ENCODE data around the gene ACAA2. TPM values are rescaled to one million over a fixed set of nuclear protein-coding genes. Genes with fewer than 3 reads are reported as not detected.

ACAA2 gene
- total and polyA plus RNA-seq, 2 experiments from 2014 or later, result 91.1 to 126 TPM

GRCh38 chr18:49768051-49768391, 45.3 kb downstream of the ACAA2 start (continued):
- peak; percentile 90 to 91 for TF ChIP-seq CTCF (conservative IDR thresholded peaks at IDR 0.05; ENCODE audit: low read depth in 2 of 2)
- no peak for TF ChIP-seq NANOG (IDR thresholded peaks at IDR 0.05; ENCODE audit: borderline replicate concordance)
- TF ChIP-seq JUNB (IDR thresholded peaks at IDR 0.05; ENCODE audit: unreplicated experiment), result no peak
- no peak for TF ChIP-seq STAT1 (IDR thresholded peaks at IDR 0.05; ENCODE audit: unreplicated experiment)
- no peak for TF ChIP-seq ETS1 (IDR thresholded peaks at IDR 0.05)
- no peak for TF ChIP-seq ZNF114 (CRISPR knock-in tag; IDR thresholded peaks at IDR 0.05)
- no peak for TF ChIP-seq REST (IDR thresholded peaks at IDR 0.05; ENCODE audit: unreplicated experiment)

- no peaks in the 10 kb centered on the region for H3K36me3 Mint-ChIP-seq (ENCODE audit: low read depth)
- peak overlapping the region; percentile 52; the same call in 1 of the 2 replicates for H2AFZ ChIP-seq
- no peak for DNase-seq (ENCODE audit: low spot score)
- H3K4me1 ChIP-seq (ENCODE audit: insufficient read depth), result no peaks in the 10 kb centered on the region
- no peak overlapping the region for H3K4me3 Mint-ChIP-seq
- peak; percentile 18 for ATAC-seq
- TF ChIP-seq ETS1 (IDR thresholded peaks at IDR 0.05) (no peak), POLR2AphosphoS5 (IDR thresholded peaks at IDR 0.05; ENCODE audit: low read depth) (no peak), EZH2phosphoT487 (IDR thresholded peaks at IDR 0.05; ENCODE audit: unreplicated experiment) (no peak)
- no peaks in the 10 kb centered on the region for H3K79me2 ChIP-seq (replicated peaks; ENCODE audit: insufficient read depth)
- H3K36me3 ChIP-seq (ENCODE audit: insufficient read depth), result no peaks in the 10 kb centered on the region
- no peaks in the 10 kb centered on the region for H3K9me2 ChIP-seq (ENCODE audit: insufficient read depth)
- H3F3A ChIP-seq (replicated peaks; ENCODE audit: low read depth), result no peaks in the 10 kb centered on the region
- H3K27ac Mint-ChIP-seq, result no peak overlapping the region
- H3K4me2 ChIP-seq, result peak overlapping the region; percentile 35; the same call in 1 of the 2 replicates
- no peaks in the 10 kb centered on the region for H3K9me3 Mint-ChIP-seq
- no peak overlapping the region for H3K27ac ChIP-seq (ENCODE audit: low read depth)
- H3K27me3 ChIP-seq (ENCODE audit: insufficient read depth), result no peaks in the 10 kb centered on the region
- H3K4me1 Mint-ChIP-seq, result peaks cover 14% of the 10 kb centered on the region
- H3K27me3 Mint-ChIP-seq (ENCODE audit: insufficient read depth, low read depth, poor library complexity), result peaks cover 2% of the 10 kb centered on the region
- H3K4me3 ChIP-seq, result no peak overlapping the region
- H4K20me1 ChIP-seq (replicated peaks; ENCODE audit: insufficient read depth), result no peaks in the 10 kb centered on the region
Measured at GRCh38 chr18:49767111-49768050, 46.0 kb downstream of the ACAA2 start.

Measured in GM23338 (cell line).